Naive B cell (primary cell): ENCODE results near the gene NXT1. TPM values are rescaled to one million over a fixed set of nuclear protein-coding genes. Genes with fewer than 3 reads are reported as not detected.

Source experiments
- ATAC-seq, 2 donors: fragments of 150-1000 bp; cut with Tn5 transposase; 2 replicates each; pipeline ENCODE4 v1.10.0; 2021; ENCODE audit warnings: low read depth in 2 of 2, mild to moderate bottlenecking in 2 of 2, moderate library complexity in 2 of 2
- DNase-seq: peaks from one replicate; pipeline ENCODE4 v3.0.0; 2022
- H3K27ac Mint-ChIP-seq, 6 donors: one replicate each; pipeline ENCODE4 v1.8.0; 2020 to 2022; ENCODE audit warnings: mild to moderate bottlenecking in 6 of 6, mixed read lengths in 6 of 6, moderate library complexity in 5 of 6, inconsistent platforms in 2 of 6
- H3K27me3 Mint-ChIP-seq, 3 donors: one replicate each; pipeline ENCODE4 v1.8.0; 2021 to 2022; ENCODE audit warnings: mixed read lengths in 3 of 3, mild to moderate bottlenecking in 1 of 3
- H3K36me3 Mint-ChIP-seq, 2 donors: one replicate each; pipeline ENCODE4 v1.8.0; 2020 to 2022; ENCODE audit warnings: mixed read lengths in 2 of 2, inconsistent platforms in 1 of 2, mild to moderate bottlenecking in 1 of 2
- H3K4me1 Mint-ChIP-seq, 3 donors: one replicate each; pipeline ENCODE4 v1.8.0; 2020 to 2022; ENCODE audit warnings: mixed read lengths in 3 of 3, inconsistent platforms in 1 of 3, mild to moderate bottlenecking in 1 of 3, moderate library complexity in 1 of 3
- H3K4me3 Mint-ChIP-seq, 8 donors: one replicate each; pipeline ENCODE4 v1.8.0; 2020 to 2022; ENCODE audit warnings: mild to moderate bottlenecking in 8 of 8, mixed read lengths in 8 of 8, moderate library complexity in 8 of 8, inconsistent platforms in 2 of 8
- H3K9me3 Mint-ChIP-seq, 7 donors: one replicate each; pipeline ENCODE4 v1.8.0; 2020 to 2022; ENCODE audit warnings: mixed read lengths in 7 of 7, mild to moderate bottlenecking in 5 of 7, inconsistent platforms in 2 of 7, moderate library complexity in 1 of 7
- polyA plus RNA-seq, 6 donors: library from polyadenylated mRNA; unstranded; fragments of 300-500 nt; fragmentation: Illumina TruSeq; gene quantifications; one replicate each; pipeline ENCODE4 v1.2.3, GENCODE V29; 2021; ENCODE audit warnings: low read depth in 6 of 6

NXT1 gene
- polyA plus RNA-seq, 6 donors from 2014 or later = 58.3 to 81.9 (median 65.7) TPM

DNA sequence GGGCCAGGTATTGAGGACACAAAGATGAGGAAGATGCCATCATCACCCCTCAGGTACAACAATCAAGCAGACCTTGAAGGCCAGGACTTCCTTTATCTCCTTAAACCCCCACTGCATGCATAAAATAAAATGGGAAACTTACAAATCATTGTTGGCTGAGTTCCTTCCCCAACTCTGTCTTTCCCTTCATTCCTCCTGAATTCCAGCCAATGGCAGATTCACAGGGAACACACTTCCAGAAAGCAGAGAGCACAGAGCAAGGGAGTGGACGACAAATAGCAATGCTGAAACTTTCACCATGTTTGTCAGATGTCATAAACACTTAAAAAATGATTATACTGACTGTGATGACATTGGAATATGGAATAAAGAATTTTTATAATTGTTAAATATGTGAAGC lies 37.3 kb upstream of the NXT1 start:
- H3K9me3 Mint-ChIP-seq = peaks cover 0 to 3% (median 0%) of the 10 kb centered on the region in 7 donors
- no peak overlapping the region for H3K27ac Mint-ChIP-seq
- no peaks in the 10 kb centered on the region for H3K36me3 Mint-ChIP-seq
- DNase-seq (no peak), ATAC-seq (no peak)
- peaks cover 0 to 2% (median 0%) of the 10 kb centered on the region in 3 donors for H3K4me1 Mint-ChIP-seq
- H3K27me3 Mint-ChIP-seq = peaks cover 0 to 44% (median 28%) of the 10 kb centered on the region in 3 donors
- peak overlapping the region in 1 of 8 donors; percentile 39 for H3K4me3 Mint-ChIP-seq

DNA sequence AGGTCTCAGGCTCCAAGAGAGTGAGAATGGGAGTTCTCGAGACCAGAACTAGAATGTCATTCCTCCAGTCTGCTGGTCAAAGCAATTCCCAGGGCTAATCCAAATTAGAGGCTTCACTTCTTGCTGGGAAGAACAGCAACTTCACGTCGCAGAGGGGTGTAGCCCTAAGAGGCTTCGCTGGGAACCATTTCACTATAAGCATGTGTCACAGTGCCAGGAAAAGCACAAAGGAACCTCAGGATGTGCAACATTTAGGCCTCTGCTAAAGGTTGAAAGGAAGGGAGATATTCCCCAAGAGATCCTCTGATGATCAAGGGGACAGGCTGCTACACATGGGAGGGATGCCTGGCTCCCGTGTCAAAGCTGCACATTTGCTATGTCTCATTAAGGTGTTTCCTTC lies 35.9 kb upstream of the NXT1 start:
- Mint-ChIP-seq H3K27me3 (peaks cover 0 to 39% (median 35%) of the 10 kb centered on the region in 3 donors), H3K36me3 (no peaks in the 10 kb centered on the region), H3K4me1 (no peaks in the 10 kb centered on the region), H3K4me3 (peak overlapping the region in 1 of 8 donors; percentile 5), H3K27ac (no peak overlapping the region), H3K9me3 (peaks cover 0 to 3% (median 0%) of the 10 kb centered on the region in 7 donors)
- ATAC-seq = no peak
- no peak for DNase-seq

DNA sequence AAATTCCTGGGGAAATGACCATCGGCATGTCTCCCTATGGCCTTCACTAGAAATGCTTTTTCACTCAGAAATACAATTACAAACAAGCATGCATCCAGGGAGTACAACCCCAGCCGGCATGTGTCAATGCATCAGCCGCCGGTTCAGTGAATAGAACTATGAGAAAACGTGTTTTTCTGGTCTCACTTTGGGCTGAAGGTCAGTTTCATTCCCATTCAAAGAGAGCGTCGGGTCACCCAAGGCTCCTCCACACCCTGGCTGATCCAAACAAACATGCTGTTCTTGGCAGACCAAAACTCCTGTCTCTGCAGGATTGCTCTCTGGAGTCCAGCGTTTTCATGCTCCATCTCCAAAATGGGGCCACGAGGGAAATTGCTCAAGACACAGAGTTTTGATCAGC lies 35.5 kb upstream of the NXT1 start:
- Mint-ChIP-seq H3K27me3 (peaks cover 0 to 35% (median 31%) of the 10 kb centered on the region in 3 donors), H3K4me3 (no peak overlapping the region), H3K9me3 (peaks cover 0 to 3% (median 0%) of the 10 kb centered on the region in 7 donors), H3K36me3 (no peaks in the 10 kb centered on the region), H3K4me1 (no peaks in the 10 kb centered on the region), H3K27ac (no peak overlapping the region)
- ATAC-seq = no peak
- DNase-seq = no peak

DNA sequence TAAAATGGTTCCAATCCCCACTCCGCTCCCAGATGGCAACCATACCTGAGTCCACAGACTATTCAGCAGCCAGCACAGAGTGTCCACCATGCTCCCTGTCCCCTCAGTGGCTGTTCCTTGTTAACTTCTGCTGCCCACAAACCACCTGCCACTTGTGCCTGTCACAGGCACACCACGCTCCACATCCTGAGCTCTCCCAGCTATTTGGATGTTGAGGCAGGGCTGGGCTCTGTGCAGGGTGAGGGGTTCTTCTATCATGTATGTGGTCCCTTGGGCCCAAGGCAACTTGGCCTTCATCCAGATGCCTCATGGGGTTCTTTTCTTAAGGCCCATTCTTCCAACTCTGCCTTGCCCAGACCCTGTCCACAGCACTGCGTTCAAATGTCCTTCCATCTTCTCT lies 34.0 kb upstream of the NXT1 start:
- ATAC-seq = no peak
- Mint-ChIP-seq H3K4me1 (no peaks in the 10 kb centered on the region), H3K36me3 (peaks cover 0 to 10% of the 10 kb centered on the region in 2 donors), H3K27ac (no peak overlapping the region), H3K27me3 (peaks cover 0 to 27% (median 26%) of the 10 kb centered on the region in 3 donors), H3K9me3 (peaks cover 0 to 6% (median 0%) of the 10 kb centered on the region in 7 donors), H3K4me3 (no peak overlapping the region)
- DNase-seq = no peak

DNA sequence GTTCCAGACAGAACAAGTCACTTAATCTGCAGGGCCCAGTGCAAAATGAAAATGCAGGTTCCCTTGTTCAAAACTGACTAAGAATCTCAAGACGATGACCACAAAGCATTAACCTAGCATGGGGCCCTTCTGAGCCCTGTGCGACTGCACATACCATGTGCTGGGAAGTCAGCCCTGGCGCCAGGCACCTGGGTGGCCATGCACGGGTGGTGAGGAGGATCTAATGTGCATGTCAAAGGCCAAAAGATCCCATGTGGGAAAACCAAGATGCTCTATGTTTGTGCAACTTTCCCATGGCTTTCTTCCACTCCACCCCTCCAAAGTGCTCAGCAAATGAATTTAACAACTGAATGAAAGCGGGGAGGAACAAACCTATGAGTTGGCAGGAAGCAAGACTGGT lies 33.5 kb upstream of the NXT1 start:
- DNase-seq = no peak

DNA sequence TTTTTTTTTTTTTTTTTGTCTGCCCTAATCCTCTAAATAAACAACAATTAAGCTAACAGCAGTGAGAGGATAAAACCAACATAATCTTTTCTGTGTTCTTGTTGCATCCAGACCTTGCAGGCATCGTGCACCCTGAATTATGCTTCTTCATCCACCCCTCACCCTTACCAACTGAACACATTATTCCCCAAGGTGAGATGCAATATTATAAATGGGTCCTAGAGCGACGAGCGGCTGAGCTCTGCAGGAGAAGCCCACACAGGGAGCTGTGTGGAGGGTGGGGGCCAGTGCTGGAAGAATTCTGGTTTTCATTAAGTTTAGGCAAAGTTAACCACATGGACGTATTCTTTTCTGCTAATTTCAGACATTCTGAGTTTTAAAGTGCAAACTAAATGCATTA lies 32.2 kb upstream of the NXT1 start:
- DNase-seq = no peak
- H3K9me3 Mint-ChIP-seq = peaks cover 0 to 6% (median 0%) of the 10 kb centered on the region in 7 donors
- H3K4me1 Mint-ChIP-seq = no peaks in the 10 kb centered on the region
- H3K27me3 Mint-ChIP-seq = peaks cover 0 to 26% (median 18%) of the 10 kb centered on the region in 3 donors
- H3K27ac Mint-ChIP-seq = no peak overlapping the region
- ATAC-seq = no peak
- peak overlapping the region in 2 of 8 donors; percentile 23 to 30 for H3K4me3 Mint-ChIP-seq
- H3K36me3 Mint-ChIP-seq = peaks cover 0 to 10% of the 10 kb centered on the region in 2 donors

More for the DNA sequence above, 33.5 kb upstream of the NXT1 start:
- H3K4me3 Mint-ChIP-seq = no peak overlapping the region
- no peak for ATAC-seq
- H3K27ac Mint-ChIP-seq = peak overlapping the region in 1 of 6 donors; percentile 34
- H3K36me3 Mint-ChIP-seq = peaks cover 0 to 10% of the 10 kb centered on the region in 2 donors
- H3K9me3 Mint-ChIP-seq = peaks cover 0 to 6% (median 0%) of the 10 kb centered on the region in 7 donors
- no peaks in the 10 kb centered on the region for H3K4me1 Mint-ChIP-seq
- H3K27me3 Mint-ChIP-seq = peaks cover 0 to 26% (median 23%) of the 10 kb centered on the region in 3 donors

DNA sequence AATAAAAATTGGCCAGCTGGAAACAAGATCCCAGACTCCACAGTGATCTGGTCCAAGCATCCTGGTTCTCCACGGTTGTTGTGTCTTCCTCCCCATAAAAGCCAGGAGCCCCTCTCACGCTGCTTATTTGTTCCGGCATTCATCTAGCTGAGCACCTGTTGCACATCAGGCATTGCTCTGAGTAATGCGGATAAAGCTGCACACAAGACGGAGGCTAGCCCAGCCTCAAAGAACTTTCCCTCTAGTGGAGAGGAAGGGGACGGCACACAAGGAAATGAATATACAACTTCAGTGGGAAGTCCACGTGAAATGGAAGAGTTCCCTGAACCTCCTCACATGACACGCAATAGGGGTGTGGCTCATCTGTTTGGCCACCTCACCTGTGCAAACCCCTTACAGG lies 30.3 kb upstream of the NXT1 start:
- Mint-ChIP-seq H3K27me3 (peaks cover 4 to 26% (median 20%) of the 10 kb centered on the region in 3 donors), H3K4me3 (no peak overlapping the region), H3K27ac (no peak overlapping the region), H3K36me3 (peaks cover 0 to 10% of the 10 kb centered on the region in 2 donors), H3K9me3 (peaks cover 0 to 6% (median 0%) of the 10 kb centered on the region in 7 donors), H3K4me1 (no peaks in the 10 kb centered on the region)
- ATAC-seq = no peak
- no peak for DNase-seq

DNA sequence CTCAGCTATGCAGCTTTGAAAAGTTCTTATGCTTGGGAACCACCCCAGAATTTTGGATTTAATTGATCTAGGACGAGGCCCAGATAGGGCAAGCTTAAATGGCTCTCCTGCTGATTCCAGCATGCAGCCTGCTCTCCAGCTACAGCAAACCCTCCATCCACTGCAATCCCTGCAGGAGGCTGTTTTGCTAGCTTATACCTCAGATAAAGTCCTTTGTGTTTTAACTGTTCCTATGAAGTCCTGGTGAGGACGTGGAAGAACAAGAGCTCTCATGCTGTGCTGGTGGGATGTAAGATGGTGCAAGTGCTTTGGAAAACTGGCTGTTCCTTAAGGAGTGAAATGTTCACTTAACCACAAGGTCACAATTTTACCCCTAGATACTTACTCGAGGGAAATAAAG lies 25.5 kb upstream of the NXT1 start:
- Mint-ChIP-seq H3K27ac (no peak overlapping the region), H3K27me3 (peaks cover 4 to 13% (median 11%) of the 10 kb centered on the region in 3 donors), H3K4me1 (no peaks in the 10 kb centered on the region), H3K9me3 (peaks cover 0 to 9% (median 0%) of the 10 kb centered on the region in 7 donors), H3K4me3 (no peak overlapping the region), H3K36me3 (peaks cover 0 to 10% of the 10 kb centered on the region in 2 donors)
- ATAC-seq (no peak), DNase-seq (no peak)

DNA sequence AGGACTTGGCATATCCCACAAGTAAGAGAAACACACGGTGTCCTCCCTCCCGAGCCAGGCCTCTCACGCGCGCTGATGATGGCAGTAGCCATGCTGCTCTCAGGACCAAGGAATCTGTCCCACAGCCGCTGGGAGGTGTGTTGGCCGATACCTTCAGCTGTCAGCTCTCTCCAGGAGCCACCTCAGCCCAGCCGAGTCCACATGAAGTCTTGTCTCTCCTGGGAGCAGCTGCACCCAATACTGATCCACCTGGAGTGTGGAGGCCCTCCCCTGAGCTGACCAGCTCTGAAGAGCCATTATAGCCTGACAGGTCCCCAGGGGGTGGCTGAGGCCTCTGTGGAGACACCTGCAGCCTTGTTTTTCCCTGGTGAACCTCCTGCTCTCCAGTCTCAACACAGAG lies 23.8 kb upstream of the NXT1 start:
- H3K4me3 Mint-ChIP-seq = no peak overlapping the region
- no peak overlapping the region for H3K27ac Mint-ChIP-seq
- no peaks in the 10 kb centered on the region for H3K36me3 Mint-ChIP-seq
- no peak for DNase-seq
- no peak for ATAC-seq
- peaks cover under 1 to 5% (median 4%) of the 10 kb centered on the region in 3 donors for H3K27me3 Mint-ChIP-seq
- peaks cover 0 to 6% (median 0%) of the 10 kb centered on the region in 7 donors for H3K9me3 Mint-ChIP-seq
- peaks cover under 1 to 7% (median 4%) of the 10 kb centered on the region in 3 donors for H3K4me1 Mint-ChIP-seq

DNA sequence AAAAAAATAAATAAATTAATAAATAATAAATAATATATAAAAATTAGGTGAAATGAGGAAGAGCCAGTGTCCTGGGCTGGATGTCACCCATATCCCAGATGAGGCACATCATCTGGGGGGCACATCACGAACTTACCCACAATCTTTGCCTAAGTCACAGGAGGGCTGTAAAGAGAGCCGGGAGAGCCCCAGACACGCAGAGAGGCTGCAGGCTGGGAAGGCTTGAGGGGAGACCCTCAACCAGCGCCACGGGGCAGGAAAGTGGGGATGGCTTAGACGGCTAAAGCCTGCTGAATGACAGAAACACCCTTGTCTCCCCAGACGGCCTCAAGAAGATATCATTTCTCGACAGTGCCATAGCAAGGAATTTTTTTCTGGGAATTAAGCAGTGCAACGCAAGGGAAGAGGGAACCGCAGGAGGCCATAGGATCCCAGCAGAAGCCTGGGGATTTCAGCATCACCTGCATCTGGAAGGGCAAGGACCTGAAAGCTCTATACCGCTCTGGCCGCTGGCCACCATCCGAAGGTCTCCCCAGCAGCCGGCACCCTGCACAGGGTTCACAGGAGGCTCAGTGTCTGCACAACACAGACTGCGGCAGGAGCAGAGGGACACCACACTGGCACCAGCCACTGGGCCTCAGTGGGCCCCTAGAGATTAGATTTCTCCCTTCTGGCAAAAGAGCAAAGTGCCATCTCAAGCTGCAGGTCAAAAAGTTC lies 22.8 kb upstream of the NXT1 start:
- Mint-ChIP-seq H3K36me3 (no peaks in the 10 kb centered on the region), H3K27me3 (peaks cover 0 to 5% (median 4%) of the 10 kb centered on the region in 3 donors), H3K27ac (no peak overlapping the region), H3K9me3 (peaks cover 0 to 6% (median 0%) of the 10 kb centered on the region in 7 donors), H3K4me3 (no peak overlapping the region), H3K4me1 (peaks cover 8 to 15% (median 14%) of the 10 kb centered on the region in 3 donors)
- no peak for ATAC-seq
- no peak for DNase-seq

DNA sequence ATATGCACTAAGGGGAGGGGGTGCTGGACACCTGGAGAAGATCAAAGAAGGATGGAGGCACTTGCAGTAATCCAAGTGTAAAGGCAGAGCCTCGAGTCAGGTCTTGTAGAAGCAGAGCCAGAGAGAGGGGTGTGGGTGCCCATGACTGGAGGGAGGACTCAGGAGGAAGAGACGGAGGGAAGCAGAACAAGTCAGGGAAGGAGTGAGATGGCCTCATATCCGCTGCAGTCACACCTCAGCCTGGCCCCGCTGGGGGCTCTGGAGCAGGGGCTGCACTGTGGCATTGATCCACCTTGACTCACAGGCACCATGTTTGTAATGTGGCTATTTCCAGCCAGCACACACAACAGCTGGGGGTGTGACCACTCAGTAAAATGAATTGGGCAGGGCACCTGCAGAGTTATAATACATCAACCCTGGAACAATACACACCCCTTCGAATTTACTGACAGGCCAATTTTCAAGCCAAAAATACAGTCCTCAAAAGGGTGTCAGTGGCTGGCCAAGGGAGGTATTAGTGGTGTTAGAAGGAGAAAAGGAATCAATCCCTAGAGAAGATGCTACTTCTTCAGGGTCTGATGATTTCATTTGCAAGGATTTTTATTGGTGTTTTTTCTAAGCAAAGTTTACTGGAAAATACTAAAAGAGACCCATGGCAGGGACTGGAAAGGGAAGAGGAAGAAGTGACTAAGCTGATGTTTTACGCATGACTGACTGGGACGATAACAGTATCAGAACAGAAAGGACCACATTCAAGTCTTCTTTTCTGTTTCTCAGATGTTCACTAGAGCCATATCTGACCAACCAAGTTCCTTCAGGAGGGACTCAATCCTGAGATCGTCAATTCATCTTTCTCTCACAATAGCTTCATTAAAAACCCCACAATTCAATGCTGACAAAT lies 18.9 kb upstream of the NXT1 start:
- no peak for DNase-seq
- no peaks in the 10 kb centered on the region for H3K27me3 Mint-ChIP-seq

DNA sequence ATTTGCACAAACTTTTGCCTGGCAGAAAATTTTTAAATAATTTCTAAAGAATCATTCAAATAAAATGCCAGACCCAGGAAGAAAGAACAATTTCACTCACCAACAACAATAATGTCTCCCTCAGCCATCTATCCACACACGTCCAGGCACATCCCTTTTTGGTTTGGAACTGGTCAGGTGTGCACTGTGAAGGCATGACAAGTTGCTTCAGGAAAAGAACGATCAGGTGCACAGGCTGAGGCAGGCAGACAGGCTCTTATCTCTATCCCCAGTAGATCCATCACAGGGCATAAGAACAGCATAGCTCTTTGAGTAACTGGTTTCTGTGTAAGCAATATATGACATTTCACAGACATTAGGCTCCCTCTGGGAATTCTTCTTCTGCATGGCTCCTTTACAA lies 18.1 kb upstream of the NXT1 start:
- H3K9me3 Mint-ChIP-seq = peaks cover 0 to 6% (median 0%) of the 10 kb centered on the region in 7 donors
- H3K4me1 Mint-ChIP-seq = peaks cover 8 to 25% (median 20%) of the 10 kb centered on the region in 3 donors
- H3K27ac Mint-ChIP-seq = peak overlapping the region in 2 of 6 donors; percentile 8 to 28
- ATAC-seq (no peak), DNase-seq (no peak)
- no peaks in the 10 kb centered on the region for H3K36me3 Mint-ChIP-seq
- H3K4me3 Mint-ChIP-seq = no peak overlapping the region
- H3K27me3 Mint-ChIP-seq = no peaks in the 10 kb centered on the region

More for the DNA sequence above, 18.9 kb upstream of the NXT1 start:
- Mint-ChIP-seq H3K9me3 (peaks cover 0 to 6% (median 0%) of the 10 kb centered on the region in 7 donors), H3K27ac (peak overlapping the region in 4 of 6 donors; percentile 8 to 52 (median 34)), H3K36me3 (no peaks in the 10 kb centered on the region), H3K4me1 (peaks cover 8 to 25% (median 20%) of the 10 kb centered on the region in 3 donors), H3K4me3 (peak overlapping the region in 1 of 8 donors; percentile 52)
- peak in 1 of 2 donors; percentile 35 for ATAC-seq

DNA sequence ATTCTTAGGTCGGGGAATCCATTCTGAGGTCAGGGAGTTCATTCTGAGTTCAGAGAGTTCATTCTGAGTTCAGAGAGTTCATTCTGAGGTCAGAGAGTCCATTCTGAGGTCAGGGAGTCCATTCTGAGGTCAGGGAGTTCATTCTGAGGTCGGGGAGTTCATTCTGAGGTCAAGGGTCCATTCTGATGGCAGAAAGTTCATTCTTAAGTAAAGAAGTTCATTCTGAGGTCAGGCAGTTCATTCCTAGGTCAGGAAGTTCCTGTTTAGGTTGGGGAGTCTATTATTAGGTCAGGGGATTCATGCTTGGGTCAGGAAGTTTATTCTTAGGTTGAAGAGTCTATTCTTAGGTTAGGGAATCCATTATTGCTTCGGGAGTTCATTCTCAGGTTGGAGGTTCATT lies 16.5 kb upstream of the NXT1 start:
- ATAC-seq (no peak), DNase-seq (no peak)
- Mint-ChIP-seq H3K27ac (peak overlapping the region in 2 of 6 donors; percentile 16 to 57), H3K4me1 (peaks cover 8 to 25% (median 20%) of the 10 kb centered on the region in 3 donors), H3K27me3 (no peaks in the 10 kb centered on the region), H3K36me3 (no peaks in the 10 kb centered on the region), H3K4me3 (no peak overlapping the region), H3K9me3 (peaks cover 0 to 6% (median 0%) of the 10 kb centered on the region in 7 donors)
